Sciatic nerve (tissue), 2 donors: ENCODE results near the gene CCDC85C. TPM values are rescaled to one million over a fixed set of nuclear protein-coding genes. Genes with fewer than 3 reads are reported as not detected.
A peak's percentile ranks its signal among the peaks of the same experiment; 100 is the strongest.

ENCODE experiments used
- ATAC-seq: fragments of 200-7000 bp; cut with Tn5 transposase; one replicate; pipeline ENCODE4 v1.9.1; 2020; ENCODE audit warnings: mild to moderate bottlenecking, moderate library complexity
- DNase-seq: peaks from one replicate; pipeline ENCODE4 v3.0.0-alpha.2; 2020; ENCODE audit warnings: low spot score
- intact Hi-C: fragments of 100-400 bp; cut with DNase I; formaldehyde crosslinking; loops from one replicate; pipeline ENCODE4 v1.14.2; 2022
- total RNA-seq: library from RNA; stranded (reverse); fragmentation: NEBNext Ultra II Directional; extraction: Animal tissue kit (Norgen Biotek cat#: 25700); gene quantifications from one replicate; pipeline ENCODE4 v1.2.1, GENCODE V29; 2021
- donor health status: DM: no; HTN: no; CAD: no.
- donor health status: DM: no; HTN: no; CAD: no.

The CCDC85C gene
- total RNA-seq, 1 donor from 2014 or later = 9.0 TPM

DNA sequence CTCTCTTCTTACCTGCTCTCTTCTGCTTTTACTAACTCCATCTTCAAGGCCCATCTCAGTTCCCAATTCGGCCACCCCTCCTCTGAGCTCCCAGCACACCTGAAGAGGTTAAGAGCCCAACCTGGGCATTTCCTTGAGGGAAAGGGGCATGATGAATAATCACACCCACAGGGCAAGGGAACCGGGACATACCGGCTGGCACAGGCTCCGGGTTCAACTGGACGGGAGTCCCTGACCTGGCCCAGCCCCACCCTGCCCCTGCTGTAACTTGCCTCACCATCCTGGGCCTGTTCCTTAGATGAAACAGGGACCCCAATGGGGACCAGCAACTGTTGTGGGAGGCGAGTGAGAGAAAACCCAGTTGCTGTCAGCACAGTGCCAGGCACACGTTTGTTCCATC, 8.5 kb downstream of the CCDC85C start:
- DNase-seq (no peak), ATAC-seq (no peak)
- intact Hi-C loops = no loop called here

DNA sequence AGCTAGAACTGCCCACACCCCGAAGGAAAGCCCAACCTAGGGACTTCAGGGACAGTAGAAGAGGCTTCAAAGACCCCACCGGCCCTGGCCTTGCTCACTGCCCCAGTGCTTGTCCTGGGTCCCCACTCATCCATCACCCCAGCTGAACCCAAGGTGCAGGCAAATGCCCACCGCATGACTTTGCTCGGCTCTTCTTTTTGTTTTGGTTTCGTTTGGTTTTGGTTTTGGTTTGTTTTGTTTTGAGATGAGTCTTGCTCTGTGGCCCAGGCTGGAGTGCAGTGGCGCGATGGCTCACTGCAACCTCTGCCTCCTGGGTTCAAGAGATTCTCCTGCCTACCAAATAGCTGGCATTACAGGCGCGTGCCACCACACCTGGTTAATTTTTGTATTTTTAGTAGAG, 9.0 kb downstream of the CCDC85C start:
- ATAC-seq (no peak), DNase-seq (no peak)
- intact Hi-C loops = no loop called here

DNA sequence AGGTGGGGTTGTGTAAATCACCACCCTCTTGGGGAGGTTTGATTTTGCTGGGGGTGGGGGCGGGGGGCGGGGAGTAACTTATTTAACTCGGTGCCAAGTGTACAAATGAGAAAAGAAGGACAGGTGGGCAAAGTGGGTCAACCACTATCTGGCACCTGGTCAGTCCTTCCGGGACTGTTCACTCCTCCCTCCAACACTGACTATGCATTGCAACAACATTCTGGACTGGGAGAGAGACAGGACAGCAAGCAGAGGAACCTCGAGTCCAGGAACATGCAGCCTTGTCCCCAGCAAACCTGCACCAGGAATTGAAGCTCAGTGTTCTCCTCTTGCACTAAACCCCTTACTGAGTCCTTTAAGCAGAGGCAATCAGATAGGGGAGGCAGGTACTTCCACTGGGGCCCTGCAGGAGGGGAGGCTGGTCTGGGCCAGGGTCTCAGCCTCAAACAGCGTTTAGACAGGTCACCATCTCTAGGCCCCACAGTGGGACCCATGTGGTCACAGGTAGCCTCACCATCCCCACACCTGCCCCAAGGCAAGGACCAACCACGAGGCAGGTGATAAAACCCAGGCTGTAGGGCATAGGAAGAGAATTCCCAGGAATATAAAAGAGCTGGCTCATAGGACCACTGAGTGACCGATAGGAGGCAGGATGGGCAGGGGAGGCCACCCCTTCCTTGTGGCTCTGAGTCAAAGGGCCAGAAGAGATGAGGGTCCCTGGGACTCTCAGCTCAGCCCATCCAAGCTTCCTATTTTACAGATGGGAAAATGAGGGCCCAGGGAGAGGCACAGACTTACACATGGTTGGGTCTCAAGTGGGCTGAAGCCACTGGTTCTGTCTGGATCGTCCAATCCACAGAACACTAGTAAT, 9.8 kb downstream of the CCDC85C start:
- ATAC-seq = no peak
- intact Hi-C loops = no loop called here
- DNase-seq = no peak

DNA sequence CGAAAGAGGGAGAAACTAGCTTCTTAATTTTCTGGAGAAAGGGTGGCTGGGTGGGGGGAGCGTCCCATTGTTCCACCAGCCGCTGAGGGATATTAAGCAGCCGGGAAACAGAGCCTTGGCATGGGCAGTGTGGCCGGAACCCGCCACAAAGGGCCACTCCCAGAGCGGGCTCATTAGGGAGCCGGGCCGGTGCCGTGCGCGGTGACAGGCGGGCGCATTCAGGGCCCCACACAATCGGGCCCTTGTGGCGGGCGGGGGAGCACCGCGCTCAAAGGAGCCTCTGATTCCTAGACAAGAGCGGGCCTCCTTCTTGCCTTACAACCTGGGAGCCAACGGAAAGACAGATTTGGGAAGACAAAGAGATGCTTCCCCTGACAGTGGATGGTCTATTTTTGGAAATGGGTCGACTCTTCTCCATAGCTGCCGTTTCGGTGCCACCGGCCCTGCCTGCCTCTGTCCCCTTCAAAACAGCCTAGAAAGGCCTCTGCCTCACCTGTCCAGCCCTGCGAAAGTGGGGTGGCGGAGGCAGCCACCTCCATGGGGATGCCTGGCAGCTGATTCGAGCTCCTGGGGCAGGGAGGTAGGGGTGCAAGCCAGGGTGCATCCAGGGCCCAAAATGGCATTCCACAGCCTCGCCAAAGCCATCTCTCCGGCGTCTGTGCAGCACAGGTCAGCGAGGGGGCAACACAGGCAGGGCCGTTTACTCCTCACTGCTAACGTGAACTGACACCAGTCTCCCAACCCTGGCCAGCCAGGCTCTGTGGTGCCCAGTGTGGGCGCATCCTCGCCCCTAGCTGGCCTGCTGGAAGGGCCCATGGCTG, 10.9 kb downstream of the CCDC85C start:
- intact Hi-C loops = no loop called here
- no peak for ATAC-seq
- no peak for DNase-seq

DNA sequence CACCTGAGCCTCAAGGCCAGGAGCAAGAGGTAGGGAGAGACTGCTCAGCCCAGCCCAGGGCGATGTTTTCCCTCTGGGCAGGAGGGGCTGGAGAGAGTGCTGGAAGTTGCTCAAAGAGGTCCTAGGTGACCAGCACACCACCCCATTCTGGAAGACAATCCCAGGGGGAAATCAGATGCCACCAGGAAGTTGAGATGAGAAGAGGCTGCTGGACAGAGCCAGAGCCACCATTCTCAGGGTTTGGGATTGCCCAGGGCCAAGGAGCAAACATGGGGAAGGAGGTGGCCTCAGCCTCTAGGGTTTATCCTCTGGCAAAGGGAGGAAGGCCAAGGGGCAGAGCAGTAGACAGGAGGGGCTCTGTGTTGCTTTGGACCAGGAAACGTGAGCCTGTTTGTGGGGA, 11.6 kb downstream of the CCDC85C start:
- intact Hi-C loops = no loop called here
- ATAC-seq = no peak
- DNase-seq = no peak

DNA sequence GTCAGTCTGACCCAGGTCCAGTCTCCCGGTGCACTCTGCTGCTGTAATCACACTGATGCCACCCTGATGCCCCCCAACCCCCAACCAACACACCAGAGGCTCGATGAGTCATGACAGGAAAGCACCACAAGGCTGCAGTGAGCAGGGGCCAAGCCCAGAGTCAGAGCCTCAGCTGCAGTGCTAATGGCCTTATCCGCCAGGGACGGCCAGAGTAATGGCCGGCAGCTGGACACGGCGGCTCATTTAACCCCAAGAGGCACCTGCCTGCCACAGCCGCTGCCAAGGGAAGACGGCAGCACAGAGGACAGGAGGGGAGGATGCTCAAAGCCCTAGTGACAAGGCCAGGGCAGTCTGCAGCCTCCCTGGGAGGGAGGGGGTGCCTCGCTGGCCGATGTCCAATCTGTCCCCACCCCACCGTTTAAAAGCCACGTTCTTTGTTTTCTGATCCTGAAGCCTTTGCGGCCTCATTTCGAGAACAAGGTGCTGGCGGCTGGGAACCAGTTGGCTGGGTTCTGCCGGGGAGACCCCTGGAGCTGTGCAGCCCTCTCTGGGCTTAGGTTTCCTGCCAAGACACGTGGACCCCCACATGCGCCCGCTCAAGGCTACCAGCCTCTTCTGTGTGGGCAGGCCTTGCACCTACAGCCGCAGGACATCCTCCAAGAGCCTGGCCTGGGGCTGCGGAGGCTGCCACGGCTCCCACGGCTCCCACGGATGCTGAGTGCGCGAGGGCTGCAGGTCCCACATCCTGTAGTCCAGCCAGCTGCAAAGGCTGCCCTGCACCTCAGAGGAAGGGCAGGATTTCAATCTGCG, 13.1 kb downstream of the CCDC85C start:
- ATAC-seq = peak; percentile 58
- intact Hi-C loops = no loop called here

DNA sequence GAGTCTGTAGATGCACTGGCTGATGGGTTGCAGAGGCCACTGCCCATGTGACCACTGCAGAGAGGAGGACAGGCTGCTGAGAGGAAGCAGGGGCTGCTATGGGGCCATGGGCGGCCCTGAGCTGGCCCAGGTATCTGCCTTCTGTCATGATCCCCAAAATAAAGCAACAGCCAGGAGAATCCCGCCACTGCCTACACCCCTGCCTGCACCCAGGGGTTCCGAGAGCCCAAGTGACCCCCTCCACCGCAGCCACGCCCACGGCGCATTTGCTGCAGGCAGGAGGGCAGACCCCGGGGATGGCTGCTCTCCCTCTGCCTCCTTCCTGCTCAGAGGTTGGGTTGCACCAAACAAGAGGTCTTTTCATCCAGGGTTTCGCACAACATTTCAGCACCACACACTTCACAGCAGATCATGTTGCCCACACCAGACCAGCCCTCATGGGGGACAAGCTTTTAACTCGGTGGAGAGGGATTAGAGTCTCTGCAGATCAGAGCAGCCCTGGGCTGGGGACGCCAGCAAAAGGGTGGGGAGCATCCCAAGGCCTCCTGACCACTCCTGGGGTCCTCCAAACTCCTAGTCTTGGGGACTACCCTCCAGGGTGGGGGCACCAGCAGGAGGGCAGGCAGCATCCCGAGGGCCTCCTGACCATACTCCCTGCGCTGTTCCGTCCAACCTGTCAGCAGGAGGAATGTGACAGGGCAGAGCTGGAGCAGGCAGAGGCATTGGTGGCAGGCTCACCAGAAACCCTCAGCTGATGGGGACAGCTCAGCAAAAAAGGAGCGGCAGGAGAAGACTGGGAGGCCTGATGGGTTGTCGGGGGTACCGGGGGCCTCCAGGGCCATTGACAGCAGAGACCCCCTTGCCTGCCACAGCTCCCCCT, 14.1 kb downstream of the CCDC85C start:
- no peak for DNase-seq
- intact Hi-C loops = no loop called here
- ATAC-seq = no peak

More for the DNA sequence above, 13.1 kb downstream of the CCDC85C start:
- no peak for DNase-seq

DNA sequence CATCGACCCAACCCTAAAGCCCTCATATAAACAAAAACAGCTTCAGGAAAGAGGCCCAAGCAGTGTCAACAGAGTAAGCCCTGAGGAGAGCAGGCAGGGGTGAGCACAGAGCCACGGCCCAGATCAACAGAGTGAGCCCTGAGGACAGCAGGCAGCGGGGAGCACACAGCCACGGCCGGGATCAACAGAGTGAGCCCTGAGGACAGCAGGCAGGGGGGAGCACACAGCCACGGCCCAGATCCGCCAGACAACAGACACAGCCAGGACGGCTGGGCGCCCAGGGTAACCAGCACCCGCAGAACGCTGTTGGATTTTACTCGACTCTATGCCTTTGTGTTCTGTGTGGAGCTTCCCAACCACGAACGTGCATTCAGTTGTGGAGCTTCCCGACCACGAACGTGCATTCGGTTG, 15.0 kb downstream of the CCDC85C start:
- peak; percentile 51 for ATAC-seq
- no peak for DNase-seq
- intact Hi-C loops = no loop called here

DNA sequence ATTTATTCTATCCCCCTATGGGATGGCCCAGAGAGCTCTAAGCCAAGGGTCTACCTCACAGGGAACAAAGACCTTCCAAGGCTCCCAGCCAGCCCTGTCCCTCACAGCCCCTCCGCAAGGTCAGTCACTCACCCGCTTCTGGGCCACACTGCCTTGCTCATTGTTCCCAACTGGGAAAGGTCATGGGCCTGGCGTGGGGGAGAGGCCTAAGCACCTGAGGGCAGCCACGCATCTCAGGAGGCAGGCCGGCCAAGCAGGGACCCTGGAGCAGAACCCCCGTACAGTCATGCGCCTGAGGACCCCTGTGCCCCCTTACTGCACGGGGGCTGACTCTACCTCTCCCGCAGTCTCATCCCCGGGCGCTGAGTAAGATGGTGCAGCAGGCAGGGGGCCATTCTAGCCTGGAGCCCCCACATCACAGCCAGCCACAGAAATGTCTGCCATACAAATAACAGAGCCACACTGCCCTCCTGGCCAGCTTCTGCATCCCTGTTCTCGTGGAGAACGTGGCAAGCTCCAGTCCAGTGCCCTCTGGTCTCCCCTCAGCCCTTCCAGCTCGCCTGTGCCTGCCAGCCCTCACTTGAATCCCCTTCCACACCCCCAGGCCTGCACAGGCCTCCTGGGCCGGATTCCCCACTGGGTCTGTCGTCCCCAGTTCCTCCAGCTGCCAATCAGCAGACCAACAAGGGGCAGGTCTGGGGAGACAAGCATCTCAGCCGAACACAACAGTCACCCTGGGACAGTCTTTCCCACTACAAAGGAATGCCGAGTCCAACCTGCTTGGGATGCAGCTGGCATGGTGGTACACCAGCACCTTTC, 16.3 kb downstream of the CCDC85C start:
- no peak for DNase-seq
- intact Hi-C loops = no loop called here
- ATAC-seq = no peak

DNA sequence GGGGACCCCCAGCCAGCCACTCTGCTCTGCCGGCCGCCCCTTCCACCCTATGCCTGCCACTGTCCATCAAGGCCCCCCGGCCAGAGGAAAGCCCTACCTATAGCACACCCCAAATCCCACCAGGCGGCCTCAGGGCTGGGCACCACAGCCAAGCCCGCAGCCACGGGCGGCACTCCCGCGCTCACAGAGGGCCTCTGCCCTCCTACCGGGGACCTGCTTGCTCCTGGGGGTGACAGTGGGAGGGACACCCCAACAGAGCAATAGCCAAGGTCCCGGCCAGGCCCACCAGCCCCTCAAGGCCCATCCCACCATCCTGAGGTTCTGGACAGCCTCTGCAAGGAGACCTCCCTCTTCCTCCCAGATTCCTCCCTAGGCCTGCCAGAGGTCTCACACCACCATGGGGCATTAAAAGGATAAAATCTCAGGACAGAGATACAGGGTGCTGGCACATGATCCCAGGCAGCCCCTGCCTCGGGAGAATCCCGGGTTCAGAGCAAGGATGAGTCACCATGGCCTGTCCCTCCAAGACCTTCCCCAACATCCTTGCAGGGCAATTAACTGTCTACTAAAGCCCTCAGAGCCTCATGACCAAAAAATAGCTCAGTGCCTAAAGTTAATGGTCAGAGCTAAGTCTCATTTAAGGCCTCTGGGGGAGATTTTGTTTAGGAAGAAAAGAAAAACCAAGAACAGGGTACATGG, 17.1 kb downstream of the CCDC85C start:
- intact Hi-C loops = no loop called here
- DNase-seq (no peak), ATAC-seq (no peak)

DNA sequence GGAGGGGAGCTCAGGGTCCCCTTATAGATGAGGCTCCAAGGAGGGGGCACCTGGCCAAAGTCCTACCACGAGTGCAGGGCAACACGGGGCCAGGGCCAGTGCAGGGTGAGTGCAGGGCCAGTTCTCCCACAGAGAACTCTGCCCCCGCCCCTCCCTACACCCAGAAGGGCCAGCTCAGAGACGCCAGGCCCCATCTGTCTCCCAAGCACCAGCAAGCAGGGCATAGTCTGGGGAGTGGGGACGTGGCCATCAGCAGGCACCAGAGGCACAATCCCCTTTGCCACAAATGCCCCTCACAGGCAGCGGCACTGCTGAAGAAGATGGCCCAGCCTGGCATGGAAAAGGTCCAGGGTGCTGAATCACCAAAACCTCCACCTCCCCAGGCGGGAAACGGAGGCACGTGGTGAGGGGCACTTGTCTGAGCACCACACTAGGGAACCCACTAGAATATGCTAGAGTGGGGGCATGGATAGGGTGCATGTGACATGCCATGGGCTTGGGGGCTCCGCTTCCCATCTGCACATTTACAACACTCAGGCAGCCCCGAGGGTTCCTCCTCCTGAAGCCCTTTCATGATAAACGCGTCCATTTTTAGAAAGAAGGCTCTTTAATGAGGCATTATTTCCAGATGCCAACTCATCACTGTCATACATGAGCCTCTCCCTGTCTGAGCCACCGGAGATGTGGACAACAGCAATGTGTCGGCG, 17.8 kb downstream of the CCDC85C start:
- DNase-seq (no peak), ATAC-seq (no peak)
- intact Hi-C loops = no loop called here

DNA sequence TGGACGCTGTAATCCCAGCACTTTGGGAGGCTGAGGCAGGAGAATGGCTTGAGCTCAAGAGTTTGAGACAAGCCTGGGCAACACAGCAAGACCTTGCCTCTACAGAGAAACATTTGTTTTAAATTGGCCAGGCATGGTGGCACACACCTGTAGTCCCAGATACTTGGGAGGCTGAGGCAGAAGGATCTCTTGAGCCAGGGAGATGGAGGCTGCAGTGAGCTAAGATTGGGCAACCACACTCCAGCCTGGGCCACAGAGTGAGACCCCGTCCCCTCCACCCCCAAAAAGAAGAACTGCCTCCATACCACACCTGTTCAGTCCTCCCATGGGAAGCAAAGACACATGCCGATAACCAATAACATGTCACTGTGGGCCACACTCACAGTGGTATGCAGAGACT, 19.2 kb downstream of the CCDC85C start:
- intact Hi-C loops = no loop called here
- no peak for ATAC-seq
- DNase-seq = no peak

DNA sequence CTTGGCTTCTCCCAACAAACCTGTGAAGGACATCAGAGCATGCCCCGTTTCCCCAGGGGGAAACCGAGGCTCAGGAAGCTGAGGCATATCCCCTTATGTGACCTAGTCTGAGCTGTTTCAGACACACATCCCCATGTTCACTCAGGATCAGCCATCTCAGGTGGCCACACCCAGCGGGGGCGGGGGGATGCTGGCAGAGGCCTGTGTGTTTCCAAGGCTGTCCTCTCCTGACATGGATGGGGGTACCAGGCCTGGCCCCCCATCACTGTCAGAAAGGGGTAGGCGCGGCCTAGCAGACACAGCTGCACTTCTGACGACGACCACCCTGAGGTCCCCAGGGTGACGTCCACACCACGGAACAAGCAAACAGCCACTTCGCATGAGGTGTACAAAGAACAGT, 22.1 kb downstream of the CCDC85C start:
- DNase-seq (no peak), ATAC-seq (no peak)
- intact Hi-C loops = no loop called here

DNA sequence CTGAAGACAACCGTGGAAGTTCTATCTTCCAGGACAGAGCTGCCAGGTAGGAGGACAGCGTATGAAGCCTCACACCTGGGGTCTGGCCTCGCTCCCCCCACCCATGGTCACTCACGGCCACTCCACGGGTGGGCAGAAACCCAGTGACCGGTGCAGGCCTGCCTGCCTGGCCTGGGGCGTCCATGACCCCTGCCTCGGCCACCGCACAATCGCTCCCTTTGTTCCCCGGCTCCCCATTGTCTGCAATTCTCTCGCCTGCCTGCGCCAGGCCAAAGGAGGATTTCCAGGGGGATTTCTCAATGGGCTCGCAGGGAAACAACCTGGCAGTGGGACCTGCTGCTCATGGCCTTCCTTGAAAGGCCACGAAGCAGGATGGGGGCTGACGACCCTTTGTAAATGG, 22.6 kb downstream of the CCDC85C start:
- ATAC-seq (no peak), DNase-seq (no peak)
- intact Hi-C loops = no loop called here

DNA sequence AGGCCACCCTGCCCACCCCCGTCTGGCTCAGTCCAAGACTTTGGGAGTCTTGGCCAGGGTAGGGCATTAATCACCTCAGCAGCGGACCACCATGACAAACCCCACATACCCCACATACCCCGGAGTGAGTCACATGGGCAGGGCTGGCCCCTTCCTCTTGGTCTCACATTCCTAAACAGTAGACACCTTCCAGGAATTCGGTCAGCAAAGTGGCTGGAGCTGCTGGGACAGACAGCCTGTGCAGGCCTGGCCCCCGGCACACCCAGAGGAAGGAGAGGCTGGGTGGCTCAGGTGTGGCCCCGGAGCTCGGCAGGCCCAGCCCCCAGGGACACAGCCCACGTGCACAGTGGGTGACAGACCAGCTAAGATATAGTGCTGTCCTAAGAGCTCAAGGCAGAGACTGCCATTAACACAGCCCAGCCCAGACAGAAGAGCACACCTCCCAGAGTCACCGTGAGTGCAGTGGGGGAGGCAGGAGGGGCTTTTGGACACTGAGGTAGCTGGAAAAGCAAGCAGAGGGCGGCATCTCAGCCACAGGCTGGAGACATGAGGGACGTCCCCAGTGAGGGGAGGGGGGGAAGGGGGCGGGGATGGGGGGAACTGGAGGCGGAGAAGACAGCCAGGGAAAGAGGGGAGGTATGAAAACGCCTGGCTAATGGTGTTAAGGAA, 24.0 kb downstream of the CCDC85C start:
- intact Hi-C loops = no loop called here
- ATAC-seq (no peak), DNase-seq (no peak)
